MCF 10A (cell line): Measurements from ENCODE around the gene PHF23. TPM values are rescaled to one million over a fixed set of nuclear protein-coding genes. Genes with fewer than 3 reads are reported as not detected.
"Not testable (repeated sequence)": the region's sequence is repeated elsewhere in the genome, so short reads cannot be mapped to it uniquely, and the experiment has no call there.

Source experiments
- BruUV-seq: library from RNA; stranded (reverse); fragments of 400-500 nt; replicated peaks from 2 replicates; lab custom pipeline; 2021; lab: Mats Ljungman, UMichigan
- CTCF ChIA-PET: fragments of 300-600 bp; sonication (Branson Sonifier 250); formaldehyde crosslinking; extraction: SDS; loops from one replicate; lab custom pipeline; 2021; ENCODE audit warnings: antibody characterized with exemption, inconsistent platforms; lab: Yijun Ruan, JAX
- POLR2A ChIA-PET: fragments of 300-600, 350-650 bp; sonication (Branson Sonifier 250); formaldehyde crosslinking; extraction: SDS; loops from one replicate; lab custom pipeline; 2020; ENCODE audit warnings: antibody characterized with exemption, inconsistent platforms; lab: Yijun Ruan, JAX
- DNase-seq: peaks from one replicate; pipeline ENCODE4 v3.0.0-alpha.2; 2018; ENCODE audit not compliant: unreplicated experiment
- H3K27ac Mint-ChIP-seq: one replicate; pipeline ENCODE4 v1.8.0; 2022; ENCODE audit warnings: mild to moderate bottlenecking, low read depth, mixed read lengths; ENCODE audit not compliant: unreplicated experiment
- H3K27me3 Mint-ChIP-seq: one replicate; pipeline ENCODE4 v1.8.0; 2022; ENCODE audit warnings: mixed read lengths; ENCODE audit not compliant: insufficient read depth, unreplicated experiment
- H3K36me3 Mint-ChIP-seq: one replicate; pipeline ENCODE4 v1.8.0; 2022; ENCODE audit warnings: mild to moderate bottlenecking, moderate library complexity, mixed read lengths; ENCODE audit not compliant: insufficient read depth, unreplicated experiment
- H3K4me1 Mint-ChIP-seq: one replicate; pipeline ENCODE4 v1.8.0; 2022; ENCODE audit warnings: mixed read lengths; ENCODE audit not compliant: insufficient read depth, unreplicated experiment
- H3K4me3 Mint-ChIP-seq: one replicate; pipeline ENCODE4 v1.8.0; 2022; ENCODE audit warnings: mild to moderate bottlenecking, moderate library complexity, mixed read lengths; ENCODE audit not compliant: unreplicated experiment
- H3K9me3 Mint-ChIP-seq: one replicate; pipeline ENCODE4 v1.8.0; 2022; ENCODE audit warnings: mixed read lengths; ENCODE audit not compliant: unreplicated experiment
- intact Hi-C: fragments of 100-400 bp; cut with micrococcal nuclease; formaldehyde crosslinking; loops from 2 replicates; pipeline ENCODE4 v1.14.1; 2022
- total RNA-seq: library from RNA; stranded (reverse); gene quantifications from 2 replicates; pipeline ENCODE4 v1.2.3, GENCODE V29; 2022
- TF ChIP-seq, protein P1 (sequence below): fragments of 200-600 bp; IDR thresholded peaks from one replicate; pipeline ENCODE4 v1.8.0; 2022; ENCODE audit warnings: antibody characterized with exemption, mild to moderate bottlenecking; ENCODE audit not compliant: unreplicated experiment

Gene PHF23
- total RNA-seq, 1 experiment from 2014 or later = 41.8 TPM

- H3K9me3 Mint-ChIP-seq = no peaks in the 10 kb centered on the region
- H3K4me1 Mint-ChIP-seq = peaks cover 24% of the 10 kb centered on the region
- no peak overlapping the region for H3K4me3 Mint-ChIP-seq
- ChIA-PET POLR2A (interaction anchor here (1.8 kb wide), 1 partner anchor 12 kb away, joined by 5 read pairs; the partner anchor contains the start of gene DVL2), CTCF (interaction anchor here (0.6 kb wide), 1 partner anchor 444 kb away, joined by 3 read pairs; no protein-coding TSS in a partner anchor)
- TF ChIP-seq, protein P1, sequence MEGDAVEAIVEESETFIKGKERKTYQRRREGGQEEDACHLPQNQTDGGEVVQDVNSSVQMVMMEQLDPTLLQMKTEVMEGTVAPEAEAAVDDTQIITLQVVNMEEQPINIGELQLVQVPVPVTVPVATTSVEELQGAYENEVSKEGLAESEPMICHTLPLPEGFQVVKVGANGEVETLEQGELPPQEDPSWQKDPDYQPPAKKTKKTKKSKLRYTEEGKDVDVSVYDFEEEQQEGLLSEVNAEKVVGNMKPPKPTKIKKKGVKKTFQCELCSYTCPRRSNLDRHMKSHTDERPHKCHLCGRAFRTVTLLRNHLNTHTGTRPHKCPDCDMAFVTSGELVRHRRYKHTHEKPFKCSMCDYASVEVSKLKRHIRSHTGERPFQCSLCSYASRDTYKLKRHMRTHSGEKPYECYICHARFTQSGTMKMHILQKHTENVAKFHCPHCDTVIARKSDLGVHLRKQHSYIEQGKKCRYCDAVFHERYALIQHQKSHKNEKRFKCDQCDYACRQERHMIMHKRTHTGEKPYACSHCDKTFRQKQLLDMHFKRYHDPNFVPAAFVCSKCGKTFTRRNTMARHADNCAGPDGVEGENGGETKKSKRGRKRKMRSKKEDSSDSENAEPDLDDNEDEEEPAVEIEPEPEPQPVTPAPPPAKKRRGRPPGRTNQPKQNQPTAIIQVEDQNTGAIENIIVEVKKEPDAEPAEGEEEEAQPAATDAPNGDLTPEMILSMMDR = no peak
- no peaks in the 10 kb centered on the region for H3K27me3 Mint-ChIP-seq
- no peak for DNase-seq
- H3K27ac Mint-ChIP-seq = no peak overlapping the region
- peaks cover 64% of the 10 kb centered on the region for H3K36me3 Mint-ChIP-seq
- intact Hi-C loops = no loop called here
- BruUV-seq = no TSS peak
Measured at GRCh38 chr17:7246779-7247178, 7.5 kb upstream of the PHF23 start.

DNA sequence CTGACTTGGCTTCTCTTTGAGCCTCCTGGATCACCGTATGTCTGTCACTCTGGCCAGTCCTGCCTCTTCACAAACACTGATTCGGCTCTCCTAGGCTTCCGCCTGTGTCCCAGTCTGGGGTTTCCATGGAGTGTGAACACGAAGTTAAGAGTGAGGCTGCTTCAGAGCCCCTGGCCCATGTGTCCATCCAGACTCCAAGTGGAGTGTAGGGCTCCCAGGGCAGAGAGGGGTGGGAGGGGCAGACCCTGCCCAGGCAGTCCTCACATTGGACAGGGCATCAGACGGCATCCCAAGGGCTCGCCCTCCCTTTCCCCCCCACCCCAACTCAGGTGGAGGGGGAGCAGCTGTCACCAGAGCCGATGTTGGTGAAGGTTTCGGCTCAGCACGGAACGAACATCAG lies 4.6 kb upstream of the PHF23 start:
- BruUV-seq = TSS peak; percentile 12
- ChIA-PET CTCF (interaction anchor here (1.3 kb wide), 1 partner anchor 10 kb away, joined by 4 read pairs; the partner anchor contains the start of gene DVL2), POLR2A (interaction anchor here (0.6 to 14.3 kb wide), 9 partner anchors 6 to 442 kb away, joined by 3 to 278 read pairs (median 9); partner anchors contain the start of genes ACADVL, CD68, CTDNEP1 and DLG4)
- H3K9me3 Mint-ChIP-seq, H3K27ac Mint-ChIP-seq, intact Hi-C loops, H3K27me3 Mint-ChIP-seq, DNase-seq: not testable (repeated sequence)
- peaks cover 91% of the 10 kb centered on the region for H3K36me3 Mint-ChIP-seq
- peaks cover 28% of the 10 kb centered on the region for H3K4me1 Mint-ChIP-seq
- peak overlapping the region; percentile 100 for H3K4me3 Mint-ChIP-seq

DNA sequence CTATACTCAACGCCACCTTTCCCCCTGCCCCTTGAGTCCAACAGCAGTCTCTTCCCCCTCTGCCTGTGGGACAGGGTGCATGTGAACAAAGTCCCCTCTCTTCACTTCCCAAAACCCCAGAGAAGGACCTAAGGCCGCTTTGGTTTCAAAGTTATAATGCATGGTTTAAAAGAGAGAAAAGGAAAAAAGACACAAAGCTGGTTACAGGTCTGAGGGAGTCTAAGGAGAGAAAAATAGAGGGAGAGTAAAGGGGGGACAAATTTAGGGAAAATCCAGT lies 4.1 kb upstream of the PHF23 start:
- TF ChIP-seq, protein P1 = no peak
- Mint-ChIP-seq H3K36me3 (peaks cover 95% of the 10 kb centered on the region), H3K9me3 (no peaks in the 10 kb centered on the region), H3K27me3 (no peaks in the 10 kb centered on the region), H3K4me3 (peak overlapping the region; percentile 100), H3K4me1 (peaks cover 25% of the 10 kb centered on the region), H3K27ac (peak overlapping the region; percentile 99)
- intact Hi-C loops = no loop called here
- POLR2A ChIA-PET = interaction anchor here (1.0 to 14.3 kb wide), 12 partner anchors 7 to 673 kb away, joined by 3 to 278 read pairs (median 8); partner anchors contain the start of genes ACADVL, CD68, CTDNEP1 and DLG4
- CTCF ChIA-PET = interaction anchor here (1.3 kb wide), 1 partner anchor 9 kb away, joined by 4 read pairs; the partner anchor contains the start of gene DVL2
- no TSS peak for BruUV-seq
- no peak for DNase-seq

DNA sequence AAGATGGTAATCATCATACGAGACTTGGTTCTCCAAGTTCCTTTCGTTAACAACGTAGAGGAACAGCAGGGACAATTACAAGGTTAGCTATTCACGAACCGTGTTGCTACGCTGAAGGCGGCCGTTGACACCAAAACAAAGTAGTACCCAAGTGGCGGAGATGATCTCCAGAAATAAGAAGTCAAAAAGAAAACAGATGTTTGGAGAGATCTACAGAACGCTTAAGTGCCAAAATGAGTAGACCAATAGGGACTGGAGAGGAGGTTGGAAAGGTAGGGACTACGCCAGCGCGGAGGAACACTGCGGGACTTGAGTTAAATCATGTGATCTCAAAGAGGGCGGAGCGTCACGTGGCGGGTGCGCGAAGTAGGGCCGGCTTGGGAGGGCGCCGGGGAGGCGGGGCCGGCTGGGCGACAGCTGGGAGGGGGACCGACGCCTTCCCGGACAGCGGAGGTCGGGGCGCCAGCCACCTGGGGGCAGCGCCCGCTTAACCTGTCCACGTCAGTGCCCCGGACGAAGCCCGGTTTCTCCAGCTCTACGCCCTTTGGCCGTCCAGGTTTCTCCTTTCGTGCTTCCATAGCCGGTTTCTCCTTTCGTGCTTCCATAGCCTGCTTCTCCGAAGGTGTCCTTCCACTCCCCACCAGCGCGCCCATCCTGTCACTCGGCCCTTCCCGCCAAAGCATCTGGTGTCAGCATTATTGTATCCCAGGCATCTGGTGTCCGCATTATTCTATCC lies 3.6 kb upstream of the PHF23 start:
- peak overlapping the region; percentile 100 for H3K4me3 Mint-ChIP-seq
- peak overlapping the region; percentile 99 for H3K27ac Mint-ChIP-seq
- peaks cover 93% of the 10 kb centered on the region for H3K36me3 Mint-ChIP-seq
- TF ChIP-seq, protein P1 = no peak
- BruUV-seq = no TSS peak
- ChIA-PET CTCF (interaction anchor here (1.3 to 1.9 kb wide), 2 partner anchors 9 to 53 kb away, joined by 4 to 9 read pairs; partner anchors contain the start of gene DVL2), POLR2A (interaction anchor here (0.6 to 14.3 kb wide), 27 partner anchors 7 to 914 kb away, joined by 3 to 278 read pairs (median 5); partner anchors contain the start of genes ACADVL, CD68, CTDNEP1 and DLG4)
- peaks cover 25% of the 10 kb centered on the region for H3K4me1 Mint-ChIP-seq
- no peaks in the 10 kb centered on the region for H3K27me3 Mint-ChIP-seq
- intact Hi-C loops = no loop called here
- no peaks in the 10 kb centered on the region for H3K9me3 Mint-ChIP-seq
- DNase-seq = peak; percentile 92
